Measurements from ENCODE around the gene DBNDD2.

DBNDD2 gene

DNA sequence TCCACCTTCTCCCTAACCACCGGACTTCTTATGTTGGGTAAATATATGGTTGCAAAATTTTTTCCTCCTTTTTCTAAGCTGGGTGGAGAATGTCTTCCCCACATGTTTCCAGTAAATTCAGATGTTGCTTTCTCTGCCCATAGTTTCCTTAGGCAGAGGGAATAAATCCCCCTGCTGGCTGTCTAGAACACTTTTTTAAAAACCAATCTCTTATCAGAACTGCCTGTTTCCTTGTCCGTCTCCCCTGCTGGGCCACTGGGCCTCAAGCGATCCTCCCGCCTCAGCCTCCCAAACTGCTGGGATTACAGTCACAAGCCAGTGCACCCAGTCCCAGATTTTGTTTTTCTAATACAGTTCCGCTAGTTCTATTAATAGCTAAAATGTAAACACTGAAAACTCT lies 51.5 kb downstream of the DBNDD2 start:
- intact Hi-C loops (cut with micrococcal nuclease) = no loop called here
- no peak overlapping the region for H3K4me3 Mint-ChIP-seq

More for the DNA sequence above, 51.5 kb downstream of the DBNDD2 start:
- Mint-ChIP-seq H3K36me3 (ENCODE audit: low read depth) (no peaks in the 10 kb centered on the region), H3K27me3 (peaks cover 5% of the 10 kb centered on the region), H3K27ac (no peak overlapping the region), H3K4me1 (ENCODE audit: low read depth) (no peaks in the 10 kb centered on the region), H3K9me3 (no peaks in the 10 kb centered on the region)

All from dendritic cell treated with granulocyte-macrophage colony-stimulating factor and Interleukin-4, amounts not matched to agents 40 ng/mL and 50 ng/mL, for 4 days (primary cell).